GM12892 (cell line): ENCODE data around the gene P2RY6.

ENCODE experiments used
- POLR2A ChIP-seq: IDR thresholded peaks from 2 replicates; pipeline ENCODE4 v1.6.1; 2011; ENCODE audit warnings: low read depth, low read length, control low read depth
- POLR2AphosphoS5 ChIP-seq: IDR thresholded peaks from 2 replicates; pipeline ENCODE4 v1.6.1; 2011; ENCODE audit warnings: low read depth, low read length, control low read depth
- TAF1 ChIP-seq: IDR thresholded peaks from 2 replicates; pipeline ENCODE4 v1.6.1; 2011; ENCODE audit warnings: low read depth, mild to moderate bottlenecking, control low read depth, low read length, borderline replicate concordance

DNA sequence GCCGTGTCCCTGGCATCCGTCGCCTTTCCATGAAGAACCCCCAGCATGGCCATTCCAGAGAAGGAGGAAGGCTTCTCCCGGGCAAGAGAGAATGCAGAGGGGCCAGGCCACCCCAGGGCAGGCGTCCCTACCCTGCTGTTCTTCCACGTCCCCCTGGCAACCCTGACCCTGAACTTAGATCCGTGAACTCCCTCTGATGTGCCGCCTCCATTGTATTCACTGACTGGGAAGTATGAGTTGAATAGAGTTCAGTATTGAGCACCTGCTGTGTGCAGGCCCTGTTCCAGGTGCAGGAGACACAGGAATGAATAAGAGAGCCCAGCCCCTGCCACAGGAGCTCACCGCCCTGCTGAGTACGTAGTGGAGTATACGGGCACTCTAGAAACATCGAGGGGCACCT lies 74.9 kb downstream of the P2RY6 start:
- TF ChIP-seq POLR2A (no peak), POLR2AphosphoS5 (no peak), TAF1 (no peak)
